ENCODE measurements around the gene MRPL39.

The MRPL39 gene

DNA sequence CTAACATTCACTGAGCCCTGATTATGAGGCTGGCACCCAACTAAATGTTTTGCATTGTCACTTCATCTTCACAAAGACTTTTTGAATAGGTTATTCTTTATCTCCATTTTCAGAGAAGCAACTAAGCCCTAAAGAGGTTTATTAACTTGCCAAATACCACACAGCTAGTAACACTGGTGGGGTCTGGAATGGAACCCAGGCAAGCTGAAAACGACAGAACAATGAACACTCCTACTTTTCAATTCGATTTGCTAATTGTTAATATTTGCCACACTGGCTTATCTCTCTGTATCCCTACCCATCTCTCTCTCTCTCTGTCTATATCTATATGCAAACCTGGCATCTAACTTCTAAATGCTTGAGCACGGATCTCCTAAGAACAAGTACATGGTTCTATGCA lies 40.6 kb downstream of the MRPL39 start:
- no peak for DNase-seq

DNA sequence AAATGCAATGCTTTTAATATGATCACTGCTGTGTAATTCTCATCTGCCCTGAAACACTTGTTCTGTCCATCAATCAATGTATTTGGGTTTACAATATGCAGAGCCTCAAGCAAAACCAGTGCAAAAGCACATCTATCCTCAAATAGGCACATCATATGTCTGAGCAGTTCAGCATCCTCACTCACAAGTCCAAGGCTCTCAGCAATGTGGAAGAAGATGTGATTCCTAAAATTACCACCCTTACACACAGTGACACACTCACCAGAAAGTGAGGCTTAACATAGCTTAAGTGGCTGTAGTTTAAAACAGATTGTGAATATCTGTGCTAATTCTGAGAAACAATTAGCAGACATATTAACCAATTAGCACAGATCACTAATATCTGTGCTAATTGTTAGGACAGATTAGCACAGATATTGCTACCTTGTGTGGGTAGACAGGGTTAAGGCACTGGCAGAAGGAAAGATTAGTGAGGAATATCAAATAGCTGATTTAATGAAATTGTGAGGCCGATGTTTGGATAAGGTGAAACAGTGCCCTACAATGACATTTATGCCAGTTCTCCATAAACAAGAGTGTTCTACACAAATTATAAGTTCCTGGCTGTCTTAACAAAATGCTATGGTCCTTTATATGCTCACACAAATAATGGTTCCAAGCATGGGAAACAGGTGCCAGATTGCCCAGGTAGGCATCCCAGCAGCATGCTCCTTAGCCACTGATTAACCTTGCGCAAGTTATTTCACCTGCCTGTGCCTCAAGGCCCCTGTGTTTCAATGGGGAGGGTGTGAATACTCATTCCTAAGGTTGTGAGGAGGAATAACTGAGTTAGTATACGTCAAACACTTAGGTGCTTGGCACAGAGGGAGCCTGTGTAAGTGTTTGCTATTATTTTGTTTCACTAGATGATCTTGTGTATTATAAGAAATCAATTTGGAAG lies 41.7 kb downstream of the MRPL39 start:
- no peak for DNase-seq

DNA sequence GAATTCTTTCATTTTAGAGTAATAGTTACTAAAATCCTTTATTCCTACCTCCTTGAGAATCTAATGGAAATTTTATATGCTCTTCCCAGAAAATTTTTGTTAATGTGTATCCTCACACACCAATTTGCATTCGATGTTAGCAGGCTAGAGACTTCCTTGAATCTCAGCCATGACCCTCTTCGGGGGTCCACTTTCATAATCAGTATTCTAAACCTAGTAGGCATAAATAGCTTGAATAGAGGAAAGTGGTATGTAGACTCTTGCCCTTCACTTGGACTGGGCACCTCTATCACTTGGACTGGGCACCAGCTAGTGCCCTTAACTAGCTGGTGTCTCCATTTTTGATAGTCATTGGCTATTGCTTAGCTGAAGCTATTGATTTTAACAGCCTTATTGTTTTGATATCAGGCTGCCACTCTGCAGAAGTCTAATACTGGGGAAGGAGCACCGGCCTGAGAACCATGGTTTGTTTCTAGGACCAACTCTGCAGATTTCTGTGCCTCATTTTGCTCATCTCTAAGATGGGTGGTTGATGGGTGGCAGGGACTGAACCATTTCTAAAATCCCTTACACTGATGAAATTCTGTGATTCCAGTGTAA lies 42.8 kb downstream of the MRPL39 start:
- DNase-seq = no peak

DNA sequence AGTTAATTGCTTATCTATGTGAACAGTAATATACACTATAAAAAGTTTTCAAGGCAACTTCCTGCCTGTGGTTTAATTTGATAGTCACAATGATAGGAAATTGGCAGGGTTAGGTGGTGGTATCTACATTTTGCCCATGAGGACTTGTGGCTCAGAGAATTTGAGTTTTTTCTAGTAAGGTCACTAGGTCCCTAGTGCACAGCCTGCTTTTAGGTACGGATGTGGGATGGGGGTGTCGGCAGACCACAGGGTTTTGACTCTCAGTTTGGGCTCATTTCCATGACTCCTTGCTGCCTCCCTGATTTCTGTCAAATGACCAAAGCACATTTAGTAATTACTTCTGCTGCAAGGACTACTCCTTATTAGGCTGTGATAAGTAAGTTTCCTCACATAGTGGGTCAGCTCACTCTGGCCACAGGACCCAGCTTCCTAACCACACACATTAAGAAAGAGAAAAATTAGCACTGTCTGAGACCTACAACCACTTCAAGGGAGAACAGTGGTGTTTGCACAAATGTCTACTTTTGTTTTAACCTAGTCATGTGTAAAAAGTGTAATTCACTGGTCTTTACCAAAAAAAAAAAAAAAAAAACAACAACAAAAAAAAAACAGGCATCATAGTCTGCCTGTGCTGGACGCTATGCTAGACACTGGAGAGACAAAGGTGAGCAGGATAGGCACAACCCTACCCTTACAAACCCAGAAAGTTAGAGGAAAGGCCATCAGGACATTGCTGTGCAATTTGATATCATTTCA lies 43.7 kb downstream of the MRPL39 start:
- DNase-seq = no peak

DNA sequence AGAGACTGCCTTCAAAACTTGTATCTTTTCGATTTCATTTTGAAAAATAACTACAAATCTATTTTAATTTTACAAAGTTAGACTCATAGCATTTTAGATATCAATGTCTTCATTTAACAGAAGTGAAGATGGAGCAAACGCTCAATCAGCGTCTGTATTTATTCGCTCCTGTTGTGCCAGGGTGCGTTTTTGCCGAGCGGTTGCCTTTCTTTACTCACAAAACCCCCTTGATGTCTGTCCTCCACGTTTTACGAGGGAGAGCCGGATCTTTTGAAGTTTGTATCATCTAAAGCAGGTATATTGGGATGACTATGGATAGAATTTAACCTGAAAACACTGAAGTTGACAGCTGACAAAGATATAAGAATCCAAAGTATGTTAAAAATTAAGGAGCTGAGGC lies 44.6 kb downstream of the MRPL39 start:
- no peak for DNase-seq

DNA sequence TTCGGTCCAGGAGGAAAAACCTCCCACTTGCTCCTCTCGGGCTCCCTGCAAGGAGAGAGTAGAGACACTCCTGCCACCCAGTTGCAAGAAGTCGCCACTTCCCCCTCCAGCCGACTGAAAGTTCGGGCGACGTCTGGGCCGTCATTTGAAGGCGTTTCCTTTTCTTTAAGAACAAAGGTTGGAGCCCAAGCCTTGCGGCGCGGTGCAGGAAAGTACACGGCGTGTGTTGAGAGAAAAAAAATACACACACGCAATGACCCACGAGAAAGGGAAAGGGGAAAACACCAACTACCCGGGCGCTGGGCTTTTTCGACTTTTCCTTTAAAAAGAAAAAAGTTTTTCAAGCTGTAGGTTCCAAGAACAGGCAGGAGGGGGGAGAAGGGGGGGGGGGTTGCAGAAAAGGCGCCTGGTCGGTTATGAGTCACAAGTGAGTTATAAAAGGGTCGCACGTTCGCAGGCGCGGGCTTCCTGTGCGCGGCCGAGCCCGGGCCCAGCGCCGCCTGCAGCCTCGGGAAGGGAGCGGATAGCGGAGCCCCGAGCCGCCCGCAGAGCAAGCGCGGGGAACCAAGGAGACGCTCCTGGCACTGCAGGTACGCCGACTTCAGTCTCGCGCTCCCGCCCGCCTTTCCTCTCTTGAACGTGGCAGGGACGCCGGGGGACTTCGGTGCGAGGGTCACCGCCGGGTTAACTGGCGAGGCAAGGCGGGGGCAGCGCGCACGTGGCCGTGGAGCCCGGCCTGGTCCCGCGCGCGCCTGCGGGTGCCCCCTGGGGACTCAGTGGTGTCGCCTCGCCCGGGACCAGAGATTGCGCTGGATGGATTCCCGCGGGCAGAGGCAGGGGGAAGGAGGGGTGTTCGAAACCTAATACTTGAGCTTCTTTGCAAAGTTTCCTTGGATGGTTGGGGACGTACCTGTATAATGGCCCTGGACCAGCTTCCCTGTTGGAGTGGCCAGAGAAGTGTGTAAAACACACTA lies 45.3 kb downstream of the MRPL39 start:
- peak; percentile 53 for DNase-seq

DNA sequence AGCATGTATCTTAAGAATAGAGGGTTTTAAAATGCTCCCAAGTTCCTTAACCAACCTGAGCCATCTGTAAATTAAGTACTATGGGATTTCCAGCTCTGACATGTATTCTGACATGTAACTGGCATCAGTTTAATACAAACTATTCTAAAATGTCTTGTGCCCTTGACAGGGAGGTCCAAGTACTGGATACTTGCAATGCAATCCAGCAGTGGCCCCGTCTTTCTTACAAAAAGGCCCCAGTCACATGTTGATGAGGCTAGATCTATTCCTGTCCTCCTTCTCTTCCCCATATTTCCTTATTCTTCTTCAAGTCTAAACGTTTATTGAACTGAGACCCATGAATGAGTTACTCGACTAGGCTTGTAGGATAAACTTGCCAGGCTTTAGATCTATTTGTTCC lies 46.4 kb downstream of the MRPL39 start:
- DNase-seq = no peak

DNA sequence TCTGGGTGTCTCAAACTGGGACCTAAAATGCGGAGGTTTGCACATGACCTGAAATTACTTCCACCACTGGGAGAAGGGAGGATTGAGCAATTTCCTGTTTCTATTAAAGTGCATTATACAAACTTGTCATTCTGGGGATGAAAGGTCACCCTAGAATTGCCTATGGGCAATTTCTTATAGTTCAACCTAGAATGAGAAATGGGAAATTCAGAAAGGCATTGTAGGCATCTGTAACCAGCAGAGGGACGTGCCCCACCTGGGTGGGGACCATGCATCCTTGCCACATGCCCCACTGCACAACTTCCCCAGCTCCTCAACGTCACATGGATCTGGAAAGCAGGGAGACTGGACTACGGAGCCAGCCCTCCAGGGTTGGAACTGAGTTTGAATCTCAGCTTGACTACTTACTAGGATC lies 47.0 kb downstream of the MRPL39 start:
- DNase-seq = no peak

DNA sequence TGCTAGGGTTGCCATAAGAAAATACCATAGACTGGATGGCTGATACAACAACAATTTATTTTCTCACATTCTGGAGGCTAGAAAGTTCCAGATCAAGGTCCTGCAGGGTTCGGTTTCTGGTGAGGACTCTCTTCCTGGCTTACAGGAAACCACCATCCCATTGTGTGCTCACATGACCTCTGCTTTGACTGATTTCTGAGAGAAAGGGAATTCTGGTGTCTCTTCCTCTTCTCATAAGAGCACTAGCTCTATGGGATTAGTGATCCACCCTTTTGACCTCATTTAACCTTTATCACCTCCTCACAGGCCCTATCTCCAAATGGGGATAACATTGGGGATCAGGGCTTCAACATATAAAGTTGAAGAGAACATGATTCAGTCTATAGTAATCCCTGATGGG lies 47.5 kb downstream of the MRPL39 start:
- no peak for DNase-seq

DNA sequence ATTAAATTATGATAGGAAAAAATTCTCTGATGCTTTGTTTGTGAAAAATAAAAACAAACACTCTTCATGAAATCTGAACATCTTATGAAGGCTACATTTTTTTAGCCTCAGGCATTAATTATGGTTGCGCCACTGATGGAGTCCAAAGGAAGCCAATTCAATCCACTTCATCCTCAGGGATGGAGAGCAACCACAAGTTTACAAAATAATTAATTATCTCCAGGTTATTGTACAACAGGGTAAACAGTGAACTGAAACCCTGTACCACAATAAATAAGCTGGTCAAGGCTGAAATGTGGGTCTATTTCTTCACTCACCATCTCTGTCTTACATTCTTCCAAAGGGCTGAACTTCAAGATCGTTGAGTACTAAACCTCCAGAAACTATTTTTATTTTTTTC lies 49.2 kb downstream of the MRPL39 start:
- DNase-seq = no peak

DNA sequence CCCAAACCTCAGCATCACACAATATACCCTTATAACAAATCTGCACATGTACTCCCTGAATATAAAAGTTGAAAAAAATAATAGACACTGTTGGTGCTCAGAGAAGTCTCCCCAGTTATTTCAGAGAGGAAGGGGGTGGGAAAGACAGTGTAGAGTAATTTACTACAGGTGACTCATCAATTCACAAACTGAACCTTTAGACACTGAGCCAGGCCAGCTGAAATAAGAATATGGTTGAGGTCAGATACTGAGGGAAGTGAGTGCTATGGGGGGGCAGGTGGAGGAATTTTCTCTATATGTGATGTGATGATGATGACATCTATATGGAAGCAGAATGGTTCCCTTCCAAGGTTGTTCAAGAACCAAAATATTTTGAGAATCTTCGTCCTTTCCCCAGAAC lies 50.1 kb downstream of the MRPL39 start:
- no peak for DNase-seq

DNA sequence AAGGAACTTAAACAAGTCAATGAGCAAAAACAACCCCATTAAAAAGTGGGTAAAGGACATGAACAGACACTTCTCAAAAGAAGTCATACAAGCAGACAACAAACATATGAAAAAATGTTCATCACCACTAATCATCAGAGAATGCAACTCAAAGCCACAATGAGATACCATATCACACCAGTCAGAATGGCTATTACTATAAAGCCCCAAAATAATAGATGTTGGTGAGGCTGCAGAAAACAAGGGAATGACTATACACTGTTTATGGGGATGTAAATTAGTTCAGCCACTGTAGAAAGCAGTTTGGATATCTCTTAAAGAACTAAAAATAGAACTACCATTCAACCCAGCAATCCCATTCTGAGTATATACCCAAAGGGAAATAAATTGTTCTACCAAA lies 51.2 kb downstream of the MRPL39 start:
- DNase-seq = no peak

DNA sequence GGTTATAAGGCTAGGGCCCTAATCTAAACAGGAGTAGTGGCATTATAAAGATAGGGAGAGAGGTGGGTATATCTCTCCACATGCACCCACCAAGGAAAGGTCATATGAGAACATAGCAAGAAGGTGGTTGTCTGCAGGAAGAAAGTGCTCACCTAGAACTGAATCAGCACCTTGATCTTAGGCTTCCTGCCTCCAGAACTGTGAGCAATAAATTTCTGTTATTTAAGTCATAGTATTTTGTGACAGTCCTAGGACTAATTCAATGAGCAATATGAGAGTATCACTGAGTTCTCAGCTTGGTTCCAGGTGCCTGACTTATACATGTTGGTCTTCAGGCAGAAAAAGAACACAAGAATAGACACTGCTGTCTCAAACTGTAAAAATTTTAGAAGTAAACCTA lies 51.8 kb downstream of the MRPL39 start:
- DNase-seq = no peak

DNA sequence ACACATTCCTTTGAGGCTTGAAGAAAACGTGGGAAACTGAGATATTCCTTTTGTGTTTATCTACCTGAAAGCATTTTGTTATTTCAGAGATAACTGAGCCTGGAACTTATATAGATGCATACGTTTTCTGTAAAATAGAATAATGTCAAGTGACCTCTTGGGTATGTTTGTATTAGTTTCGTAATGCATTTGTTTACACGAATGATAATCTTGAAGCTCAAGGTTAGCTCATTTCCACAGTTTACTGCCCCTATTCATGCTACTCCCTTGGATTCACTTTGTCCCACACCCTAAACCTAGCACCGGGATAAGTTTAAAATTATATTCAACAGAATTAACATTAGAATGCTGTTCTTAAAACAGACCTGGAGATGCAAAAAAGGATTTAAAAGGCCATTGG lies 54.4 kb downstream of the MRPL39 start:
- DNase-seq = no peak

DNA sequence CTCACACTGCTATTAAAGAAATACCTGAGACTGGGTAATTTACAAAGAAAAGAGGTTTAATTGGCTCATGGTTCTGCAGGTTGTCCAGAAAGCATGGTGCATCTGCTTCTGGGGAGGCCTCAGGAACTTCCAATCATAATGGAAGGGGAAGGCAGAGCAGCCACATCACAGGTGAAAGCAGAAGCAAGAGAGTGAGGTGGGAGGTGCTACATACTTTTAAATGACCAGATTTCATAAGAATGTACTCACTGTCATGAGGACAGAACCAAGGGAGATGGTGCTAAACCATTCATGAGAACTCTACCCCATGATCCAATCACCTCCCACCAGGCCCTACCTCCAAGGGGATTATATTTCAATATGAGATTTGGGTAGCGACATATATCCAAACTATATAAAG lies 55.7 kb downstream of the MRPL39 start:
- no peak for DNase-seq

DNA sequence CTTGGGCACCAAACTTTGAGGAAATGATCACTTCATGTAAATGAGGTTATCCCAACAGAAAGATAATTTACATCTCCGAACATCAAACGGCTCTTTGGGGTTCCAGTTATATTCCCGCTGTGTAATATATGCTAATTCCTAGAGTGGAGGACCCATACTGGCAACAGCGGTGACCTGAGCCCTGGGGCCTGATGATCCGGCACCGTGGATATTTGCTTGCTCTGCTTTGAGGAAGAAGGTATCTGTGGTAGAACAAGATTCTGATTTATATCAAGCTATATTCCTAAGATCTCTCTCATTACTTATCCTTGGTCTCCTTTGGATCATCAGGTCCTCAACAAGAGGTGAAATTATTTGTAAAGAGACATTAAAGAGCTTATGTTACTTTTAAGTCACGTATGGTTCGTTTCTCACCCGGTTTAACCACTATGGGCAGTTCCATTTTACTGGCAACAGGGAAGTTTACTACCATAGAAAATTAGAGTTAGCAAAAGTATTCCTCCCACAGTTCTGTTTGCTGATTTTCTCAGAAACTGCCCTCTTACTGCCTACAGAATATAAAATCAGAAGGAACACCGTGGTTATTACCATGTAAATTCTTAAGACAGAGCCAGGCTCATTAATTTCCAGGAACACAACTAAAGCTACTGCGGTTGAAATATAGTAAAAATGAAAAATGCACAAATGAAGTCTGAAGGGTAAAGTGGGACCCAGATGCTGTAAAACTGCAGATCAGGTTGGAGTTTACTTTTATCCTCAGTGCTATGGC lies 56.7 kb downstream of the MRPL39 start:
- DNase-seq = no peak

DNA sequence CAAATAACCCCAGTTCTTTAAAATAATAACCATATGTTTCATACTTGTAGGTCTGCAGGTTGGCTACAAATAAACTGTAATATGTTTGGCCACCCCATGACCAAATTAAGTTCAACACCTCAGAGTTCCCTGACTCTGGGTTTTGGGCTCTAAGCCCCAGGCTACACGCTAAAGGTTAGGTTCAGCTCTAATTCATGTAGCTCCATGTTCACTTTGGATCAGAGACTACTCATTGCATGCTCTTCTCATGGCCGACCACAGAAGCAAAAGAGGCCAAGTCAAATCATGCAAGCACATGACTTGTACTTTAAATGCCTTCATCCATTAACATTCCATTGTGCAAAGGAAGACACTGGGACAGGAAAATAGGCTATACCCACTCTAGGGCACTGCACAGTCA lies 66.2 kb downstream of the MRPL39 start:
- no peak for DNase-seq

DNA sequence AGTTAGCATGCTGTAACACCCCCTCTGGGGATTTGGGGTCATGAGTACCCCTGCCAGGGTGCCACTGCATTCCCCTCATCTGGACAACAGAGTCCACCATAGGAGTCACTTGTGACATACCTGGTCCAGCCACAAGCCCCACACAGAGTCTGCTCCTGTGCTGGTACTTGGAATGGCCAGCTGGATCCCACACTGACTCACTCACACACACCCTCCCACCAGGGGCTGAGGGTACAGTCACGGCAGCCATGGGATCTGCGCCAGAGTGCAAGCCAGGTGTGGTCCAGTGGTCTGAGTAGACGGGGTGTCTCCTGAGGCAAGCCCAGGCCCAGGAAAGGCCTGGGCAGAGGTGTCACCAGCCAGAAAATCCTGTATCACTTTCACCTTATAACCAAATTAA lies 67.7 kb downstream of the MRPL39 start:
- no peak for DNase-seq

DNA sequence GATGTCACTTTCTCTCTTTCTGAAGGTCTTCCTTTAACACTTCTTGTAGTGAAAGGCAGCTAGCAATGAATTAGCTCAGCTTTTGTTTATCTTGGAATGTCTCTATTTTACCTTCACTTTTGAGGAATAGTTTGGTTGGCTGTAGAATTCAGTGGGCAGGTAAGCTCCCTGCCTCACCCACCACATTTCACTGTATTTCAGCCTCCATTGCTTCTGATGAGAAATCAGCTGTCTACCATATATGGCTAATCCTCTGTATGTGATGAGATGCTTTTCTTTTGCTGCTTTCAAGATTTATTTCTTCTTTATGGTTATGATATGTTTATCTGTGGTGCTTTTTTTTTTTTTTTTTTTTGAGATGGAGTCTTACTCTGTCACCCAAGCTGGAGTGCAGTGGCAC lies 70.1 kb downstream of the MRPL39 start:
- no peak for DNase-seq

DNA sequence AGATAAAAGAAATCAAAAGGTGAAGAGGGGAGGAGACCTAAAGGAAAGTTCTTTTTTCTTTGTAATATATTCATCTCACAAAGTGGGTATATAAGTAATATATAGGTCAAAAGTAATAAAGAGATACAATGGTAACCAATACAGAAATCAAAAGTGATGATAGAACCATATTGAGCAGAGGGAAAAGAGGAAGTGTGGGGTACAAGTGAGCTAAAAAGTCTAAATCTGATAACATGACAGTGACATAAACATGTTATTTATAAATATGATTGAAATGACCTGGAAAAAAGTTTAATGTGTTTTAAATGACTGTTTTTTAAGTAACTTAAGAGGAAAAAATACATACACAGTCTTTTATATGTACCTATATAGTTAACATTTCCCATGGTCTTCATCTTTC lies 70.5 kb downstream of the MRPL39 start:
- no peak for DNase-seq

DNA sequence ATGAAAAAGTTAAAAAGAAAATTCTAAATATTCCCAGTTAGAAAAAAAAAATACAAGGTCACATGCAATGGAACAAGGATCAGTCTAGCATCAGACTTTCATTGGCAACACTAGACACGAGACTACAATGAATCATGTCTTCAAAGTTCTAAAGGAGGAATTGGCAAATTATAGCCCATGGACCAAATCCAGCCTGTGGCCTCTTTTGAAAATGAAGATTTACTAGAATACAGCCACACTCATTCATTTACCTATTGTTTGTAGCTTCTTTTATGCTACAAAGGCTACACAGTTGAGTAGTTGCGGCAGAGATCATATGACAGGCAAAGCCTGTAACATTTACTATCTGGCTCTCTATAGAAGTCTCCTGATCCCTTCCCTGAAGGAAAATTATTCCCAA lies 71.4 kb downstream of the MRPL39 start:
- no peak for DNase-seq

Measured in GOT3 (cell line).